ENCODE measurements around the gene ABHD15. TPM values are rescaled to one million over a fixed set of nuclear protein-coding genes. Genes with fewer than 3 reads are reported as not detected.

ABHD15 gene
- total RNA-seq, 1 donor from 2014 or later, result 14.3 TPM

DNA sequence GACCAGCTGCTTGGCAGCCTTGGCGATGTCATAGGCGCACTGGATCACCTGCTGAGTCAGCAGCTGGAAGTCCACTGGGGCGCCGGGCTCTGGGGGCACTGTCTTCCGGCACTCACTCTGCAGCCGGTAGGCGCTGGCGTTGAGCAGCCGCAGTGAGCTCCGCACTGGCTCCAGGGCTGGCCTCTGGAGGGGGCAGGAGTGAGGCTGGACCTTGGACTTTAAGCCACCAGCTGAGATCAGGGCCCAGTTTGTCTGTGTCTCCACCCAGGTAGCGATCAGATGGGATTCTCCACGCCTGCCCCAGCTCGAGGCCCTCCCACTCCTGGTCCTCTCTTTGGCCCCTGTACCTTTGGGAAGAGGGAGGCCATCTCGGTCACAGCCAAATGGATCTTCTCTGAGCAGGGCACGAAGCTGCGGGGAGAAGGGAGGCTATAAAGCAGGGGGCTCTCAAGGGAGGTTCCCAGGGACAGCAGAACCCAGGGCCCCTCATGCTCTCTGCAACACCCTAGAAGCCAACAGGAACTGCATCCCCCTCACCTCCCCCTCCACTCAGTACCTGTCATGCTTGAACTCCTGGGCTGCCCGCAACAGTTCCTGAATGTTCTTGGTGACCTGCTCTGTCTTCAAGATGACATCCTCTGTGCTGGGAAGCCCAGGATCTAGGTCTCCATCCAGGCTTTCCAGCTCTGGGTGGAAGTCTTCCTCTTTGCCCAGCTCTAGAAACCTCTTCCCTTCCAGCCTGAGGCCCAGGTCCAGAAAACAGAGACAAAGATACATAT lies 8.1 kb upstream of the ABHD15 start:
- H3K27me3 ChIP-seq (ENCODE audit: low read depth), result no peaks in the 10 kb centered on the region
- H3K27ac ChIP-seq, result no peak overlapping the region
- no peak overlapping the region for H3K4me3 ChIP-seq
- intact Hi-C loops (cut with DNase I), result no loop called here
- no peak for ATAC-seq
- peaks cover 77% of the 10 kb centered on the region for H3K36me3 ChIP-seq
- no peak for DNase-seq
- no peaks in the 10 kb centered on the region for H3K9me3 ChIP-seq
- H3K4me1 ChIP-seq, result peaks cover 15% of the 10 kb centered on the region
- TF ChIP-seq, protein P1, sequence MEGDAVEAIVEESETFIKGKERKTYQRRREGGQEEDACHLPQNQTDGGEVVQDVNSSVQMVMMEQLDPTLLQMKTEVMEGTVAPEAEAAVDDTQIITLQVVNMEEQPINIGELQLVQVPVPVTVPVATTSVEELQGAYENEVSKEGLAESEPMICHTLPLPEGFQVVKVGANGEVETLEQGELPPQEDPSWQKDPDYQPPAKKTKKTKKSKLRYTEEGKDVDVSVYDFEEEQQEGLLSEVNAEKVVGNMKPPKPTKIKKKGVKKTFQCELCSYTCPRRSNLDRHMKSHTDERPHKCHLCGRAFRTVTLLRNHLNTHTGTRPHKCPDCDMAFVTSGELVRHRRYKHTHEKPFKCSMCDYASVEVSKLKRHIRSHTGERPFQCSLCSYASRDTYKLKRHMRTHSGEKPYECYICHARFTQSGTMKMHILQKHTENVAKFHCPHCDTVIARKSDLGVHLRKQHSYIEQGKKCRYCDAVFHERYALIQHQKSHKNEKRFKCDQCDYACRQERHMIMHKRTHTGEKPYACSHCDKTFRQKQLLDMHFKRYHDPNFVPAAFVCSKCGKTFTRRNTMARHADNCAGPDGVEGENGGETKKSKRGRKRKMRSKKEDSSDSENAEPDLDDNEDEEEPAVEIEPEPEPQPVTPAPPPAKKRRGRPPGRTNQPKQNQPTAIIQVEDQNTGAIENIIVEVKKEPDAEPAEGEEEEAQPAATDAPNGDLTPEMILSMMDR (IDR thresholded peaks at IDR 0.05), result no peak

DNA sequence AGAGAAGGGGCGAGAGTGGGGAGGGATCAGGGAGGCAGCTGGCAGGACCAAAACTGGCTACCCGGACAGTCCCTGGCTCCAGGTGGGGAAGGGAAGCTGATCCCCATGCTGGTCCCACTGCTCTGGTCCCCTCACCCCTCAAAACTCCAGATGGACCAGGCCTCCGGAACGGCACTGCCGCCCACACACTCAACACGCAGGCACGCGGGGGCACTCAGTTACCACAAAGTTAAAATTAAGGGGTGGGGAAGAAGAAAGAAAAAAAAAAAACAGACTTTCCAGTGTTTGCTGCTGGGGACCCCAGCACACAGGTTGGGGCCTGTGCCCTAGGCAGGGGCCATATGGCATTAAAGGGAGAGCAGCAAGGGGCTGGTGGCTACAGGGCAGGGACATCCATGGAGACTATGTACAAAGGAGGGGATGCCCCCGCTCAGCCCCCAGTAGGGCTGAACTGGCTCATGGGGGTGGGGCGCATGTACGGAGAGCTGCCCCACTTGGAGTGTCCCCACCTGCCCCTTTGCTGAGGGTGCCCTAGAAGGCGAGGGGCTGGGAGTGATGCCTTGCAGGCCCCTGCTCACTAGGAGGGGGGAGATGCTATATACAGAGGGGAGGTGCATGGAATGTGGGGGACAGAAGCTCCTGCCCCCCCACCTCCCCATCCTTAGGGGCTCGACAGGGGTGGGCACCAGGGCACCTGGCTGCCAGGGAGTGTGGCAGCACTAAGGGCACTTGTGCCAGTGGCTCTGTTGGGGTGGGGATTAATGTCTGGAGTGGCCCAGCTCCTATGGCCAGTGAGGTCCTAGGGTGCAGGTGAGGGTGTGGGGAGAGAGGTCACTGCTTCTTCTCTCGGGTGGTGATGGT lies 7.3 kb upstream of the ABHD15 start:
- no peaks in the 10 kb centered on the region for H3K9me3 ChIP-seq
- H3K27me3 ChIP-seq (ENCODE audit: low read depth), result no peaks in the 10 kb centered on the region
- H3K4me1 ChIP-seq, result peaks cover 21% of the 10 kb centered on the region
- H3K36me3 ChIP-seq, result peaks cover 69% of the 10 kb centered on the region
- no peak overlapping the region for H3K27ac ChIP-seq
- intact Hi-C loops (cut with DNase I), result no loop called here
- no peak overlapping the region for H3K4me3 ChIP-seq
- ATAC-seq (no peak), DNase-seq (no peak)
- TF ChIP-seq, protein P1 (IDR thresholded peaks at IDR 0.05), result no peak

DNA sequence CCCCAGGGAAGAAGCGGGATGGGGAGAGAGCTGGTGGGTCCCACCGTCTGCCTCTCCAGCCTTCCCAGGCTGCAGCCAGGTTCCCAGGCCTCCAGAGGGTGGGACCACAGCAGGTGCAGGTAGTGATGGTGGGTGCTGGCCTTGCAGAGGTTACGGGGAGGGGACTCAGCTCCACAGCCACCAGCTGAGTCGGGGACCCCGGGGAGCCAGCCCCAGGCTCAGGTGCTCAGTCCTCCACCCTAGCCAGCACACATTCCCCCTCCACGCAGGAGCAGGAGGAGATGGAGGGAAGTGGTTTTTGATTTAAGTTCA lies 6.7 kb upstream of the ABHD15 start:
- DNase-seq (no peak), ATAC-seq (no peak)
- TF ChIP-seq, protein P1 (IDR thresholded peaks at IDR 0.05), result no peak
- no peaks in the 10 kb centered on the region for H3K9me3 ChIP-seq
- intact Hi-C loops (cut with DNase I), result no loop called here
- peaks cover 63% of the 10 kb centered on the region for H3K36me3 ChIP-seq
- H3K27ac ChIP-seq, result no peak overlapping the region
- H3K4me1 ChIP-seq, result peaks cover 25% of the 10 kb centered on the region
- no peak overlapping the region for H3K4me3 ChIP-seq
- H3K27me3 ChIP-seq (ENCODE audit: low read depth), result no peaks in the 10 kb centered on the region

DNA sequence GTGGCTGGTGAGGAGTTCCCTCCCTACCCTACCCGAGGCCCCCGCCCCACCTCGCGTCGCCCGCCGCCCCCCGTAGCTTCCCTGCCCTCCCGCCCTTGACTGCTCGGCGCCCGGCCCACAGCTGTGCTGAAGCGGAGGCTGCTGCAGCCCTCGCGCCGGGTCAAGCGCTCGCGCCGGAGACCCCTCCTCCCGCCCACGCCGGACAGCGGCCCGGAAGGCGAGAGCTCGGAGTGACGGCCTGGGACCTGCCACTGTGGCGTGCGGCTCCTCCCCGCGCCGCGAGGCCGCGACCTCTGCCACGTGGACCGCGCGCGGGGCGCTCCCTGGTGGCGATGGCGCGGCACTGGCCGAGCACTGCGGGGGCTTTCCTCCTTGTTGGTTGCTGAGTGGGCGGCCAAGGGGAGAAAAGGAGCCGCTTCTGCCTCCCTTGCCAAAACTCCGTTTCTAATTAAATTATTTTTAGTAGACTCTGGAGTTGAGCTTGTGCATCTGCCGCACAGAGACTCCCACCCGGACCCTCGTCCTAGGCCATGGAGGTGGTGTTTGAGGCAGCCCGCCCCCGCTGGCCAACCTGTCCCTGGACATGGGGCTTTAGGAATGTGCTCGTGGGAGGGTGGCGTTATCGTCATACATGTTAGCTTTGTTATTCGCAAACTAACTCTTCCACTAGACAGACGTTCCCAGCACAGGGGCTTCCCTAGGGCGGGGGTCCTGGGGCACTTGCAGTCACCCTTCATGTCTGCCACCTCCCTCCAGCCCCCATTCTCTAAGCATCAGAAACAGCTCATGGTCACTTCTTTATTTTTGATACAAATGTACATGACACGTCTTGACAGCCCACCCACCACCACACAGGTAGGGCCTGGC lies 6.1 kb upstream of the ABHD15 start:
- ATAC-seq (peak; percentile 37 to 56), DNase-seq (peak; percentile 67)
- intact Hi-C loops (cut with DNase I), result no loop called here
- TF ChIP-seq, protein P1 (IDR thresholded peaks at IDR 0.05), result peak; percentile 71
- peak overlapping the region; percentile 42 for H3K4me3 ChIP-seq
- H3K9me3 ChIP-seq, result no peaks in the 10 kb centered on the region
- peaks cover 57% of the 10 kb centered on the region for H3K36me3 ChIP-seq
- no peaks in the 10 kb centered on the region for H3K27me3 ChIP-seq (ENCODE audit: low read depth)
- no peak overlapping the region for H3K27ac ChIP-seq
- H3K4me1 ChIP-seq, result peaks cover 25% of the 10 kb centered on the region

Data from lower lobe of right lung (tissue), 2 donors.